GM21619 (cell line): Measurements from ENCODE around the gene ZSWIM6.

Experiments
- ATAC-seq: cut with Tn5 transposase; IDR thresholded peaks from one replicate; pipeline ENCODE4 v1.9.1; 2021; ENCODE audit not compliant: unreplicated experiment

The ZSWIM6 gene

DNA sequence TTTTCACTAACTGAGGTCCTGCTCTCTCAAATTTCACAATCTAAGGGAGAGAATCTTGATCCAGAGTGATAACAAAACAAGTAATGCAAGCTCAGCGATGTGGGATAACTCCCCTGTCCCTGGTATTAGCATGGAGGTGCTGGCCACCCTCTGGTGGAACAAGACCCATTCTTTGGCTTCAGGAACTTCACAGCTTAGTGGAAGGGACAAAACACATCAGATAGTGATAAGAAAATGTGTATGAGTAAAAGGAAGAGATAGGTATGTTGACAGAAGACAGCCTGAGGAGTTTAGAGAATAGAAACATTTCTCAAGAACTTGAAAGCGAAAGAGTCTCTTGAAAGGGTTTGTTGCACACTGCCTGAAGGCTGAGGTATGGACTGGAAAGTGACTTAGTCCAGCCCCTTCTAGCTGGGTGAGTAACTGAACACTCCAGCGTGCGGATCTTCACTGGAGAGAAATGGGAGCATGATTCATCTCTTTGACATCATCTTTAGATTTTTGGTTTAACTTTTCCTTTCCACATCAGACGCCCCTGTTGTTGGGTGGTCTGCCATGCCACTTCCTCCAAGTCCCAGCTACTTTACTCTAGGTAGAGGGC is 25.4 kb upstream of the ZSWIM6 start:
- ATAC-seq = peak; percentile 69

DNA sequence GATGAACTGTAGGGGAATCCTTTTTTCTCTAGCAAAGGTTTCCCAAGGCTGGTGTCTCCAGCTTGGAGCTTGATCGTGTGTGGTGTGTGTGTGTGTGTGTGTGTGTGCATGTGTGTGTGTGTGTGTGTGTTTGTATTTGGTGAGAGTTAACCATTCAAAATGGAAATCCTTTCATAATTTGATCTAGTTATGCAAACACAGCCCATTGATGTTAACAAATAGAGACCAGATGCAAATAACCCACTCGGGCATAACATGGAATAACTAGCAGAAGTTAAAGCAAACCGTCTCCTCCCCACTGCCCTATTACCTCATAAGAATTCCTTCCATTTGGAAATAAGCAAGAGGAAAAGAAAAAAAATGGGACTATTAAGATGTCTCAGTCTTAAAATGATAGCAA is 24.9 kb upstream of the ZSWIM6 start:
- ATAC-seq = no peak

DNA sequence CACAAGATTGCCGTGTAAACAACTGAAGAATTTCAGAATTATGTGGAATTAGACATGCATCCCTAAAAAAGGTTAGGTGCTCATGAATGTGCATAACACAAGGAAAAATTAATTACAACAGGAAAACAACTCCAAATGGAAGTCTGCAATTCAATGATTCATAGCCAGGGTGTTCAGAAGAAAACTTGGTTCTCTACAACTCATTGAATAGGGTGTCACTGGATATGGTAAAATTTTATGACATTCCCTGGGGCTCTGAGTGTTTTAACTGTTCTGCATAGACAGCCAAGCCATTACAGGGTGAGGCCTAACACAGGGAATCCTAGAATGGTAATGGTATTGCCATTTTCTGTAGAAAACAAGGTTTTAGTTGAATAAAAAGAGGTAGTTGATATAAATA is 24.4 kb upstream of the ZSWIM6 start:
- no peak for ATAC-seq

DNA sequence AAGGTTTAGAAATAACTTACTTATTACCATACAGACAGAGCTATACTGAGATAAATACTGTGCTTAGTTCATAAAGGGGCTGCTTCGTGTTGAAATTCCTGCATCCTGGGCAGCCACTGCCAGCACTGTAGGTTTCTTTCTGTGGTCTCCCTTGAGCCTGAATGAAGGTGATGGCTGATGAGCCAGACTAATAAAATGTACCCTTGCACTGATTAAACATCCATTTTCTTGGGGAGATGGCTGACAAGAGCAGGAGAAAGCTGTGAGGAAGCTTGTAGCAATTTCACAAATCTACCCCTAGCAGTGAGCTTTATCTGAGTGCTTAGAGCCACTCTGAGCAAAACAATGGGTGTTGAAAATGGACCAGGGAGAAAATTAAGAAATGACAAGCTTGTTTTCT is 23.3 kb upstream of the ZSWIM6 start:
- no peak for ATAC-seq

DNA sequence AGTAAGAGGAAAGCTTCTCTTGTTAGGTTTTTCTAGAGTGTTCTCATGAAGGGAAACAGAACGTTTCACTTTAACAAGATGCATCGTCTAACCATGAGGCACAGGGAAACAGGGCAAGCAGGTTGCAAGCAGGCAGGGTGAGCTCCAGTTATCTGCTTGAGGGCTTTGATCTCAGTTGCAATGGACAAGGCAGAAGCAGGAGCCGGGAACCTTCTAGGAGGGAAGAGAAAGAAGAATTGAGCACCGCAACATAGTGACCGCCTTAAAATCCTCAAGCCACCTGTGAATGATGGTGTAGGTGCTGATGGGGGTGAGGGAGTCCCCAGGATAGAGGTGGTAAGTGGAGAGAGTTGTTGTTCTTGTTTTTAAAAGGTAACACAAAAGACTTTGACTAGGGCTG is 22.9 kb upstream of the ZSWIM6 start:
- no peak for ATAC-seq

DNA sequence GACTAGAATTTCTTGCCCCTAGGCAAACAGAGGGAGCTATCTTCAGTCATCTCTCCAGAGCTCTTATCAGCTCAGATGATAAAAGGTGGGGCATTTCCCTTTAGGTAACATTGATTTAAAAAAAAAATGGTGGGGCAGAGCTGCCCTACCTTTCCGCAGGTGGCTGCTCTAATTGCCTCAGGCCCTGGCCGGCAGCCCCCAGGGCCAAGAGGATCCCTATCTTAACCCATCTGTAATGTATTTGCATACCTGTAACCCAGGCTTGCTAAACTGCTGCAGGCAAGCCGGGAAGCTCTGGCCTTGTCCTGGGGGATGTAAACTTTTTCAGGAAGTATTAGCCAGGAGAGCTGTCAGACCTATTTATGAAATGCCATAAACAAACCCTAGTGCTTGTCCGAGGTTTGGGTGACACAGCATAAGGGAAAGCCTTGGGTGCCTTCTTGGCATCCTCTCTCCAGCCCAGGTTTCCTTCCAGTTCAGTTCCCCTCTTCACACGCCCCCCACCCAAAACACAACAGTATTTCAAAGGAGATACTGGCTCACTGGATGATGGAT is 20.9 kb upstream of the ZSWIM6 start:
- ATAC-seq = no peak

DNA sequence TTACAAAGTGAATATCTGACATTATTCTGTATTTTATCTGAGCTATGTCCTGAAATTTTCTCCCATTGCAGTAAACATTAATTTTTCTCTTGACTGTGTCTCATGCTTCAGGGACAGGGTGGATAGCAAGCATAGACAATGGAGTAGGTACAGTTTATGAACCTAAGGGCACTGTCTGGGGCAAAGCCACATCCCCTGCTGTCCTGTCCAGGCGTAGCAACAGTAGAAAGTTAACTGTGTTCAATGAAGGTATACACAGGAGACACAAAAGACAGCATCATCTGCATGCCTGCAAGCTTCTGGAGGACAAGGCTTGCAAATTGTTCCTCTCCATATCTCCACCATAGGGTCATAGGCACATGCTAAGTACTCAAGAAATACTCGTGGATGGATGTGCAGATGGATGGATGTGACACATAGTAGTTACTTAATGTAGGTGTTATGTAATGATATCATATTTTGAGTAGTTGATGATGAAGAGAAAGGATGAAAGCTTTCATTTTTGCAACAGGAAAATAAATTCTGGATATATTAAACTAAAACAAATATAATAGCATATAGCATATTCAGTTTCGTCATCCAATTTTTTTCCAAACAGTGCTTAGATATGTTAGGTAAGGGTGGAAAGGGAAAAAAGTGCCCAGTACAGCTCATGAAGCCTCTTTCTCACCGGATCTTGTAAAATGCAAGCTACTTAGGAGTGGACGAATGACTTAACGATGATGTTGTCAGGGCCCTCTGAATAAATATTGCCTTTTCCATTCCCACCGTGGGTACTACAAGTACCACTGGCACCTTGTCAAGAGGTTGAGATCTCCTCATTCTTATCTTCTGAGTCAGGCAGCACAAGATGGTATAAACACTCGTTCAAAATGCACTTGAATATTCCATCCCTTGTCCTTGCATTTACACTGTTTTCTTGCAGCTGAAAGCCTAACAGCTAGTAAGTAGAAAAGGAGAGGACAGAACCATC is 19.9 kb upstream of the ZSWIM6 start:
- ATAC-seq = no peak

DNA sequence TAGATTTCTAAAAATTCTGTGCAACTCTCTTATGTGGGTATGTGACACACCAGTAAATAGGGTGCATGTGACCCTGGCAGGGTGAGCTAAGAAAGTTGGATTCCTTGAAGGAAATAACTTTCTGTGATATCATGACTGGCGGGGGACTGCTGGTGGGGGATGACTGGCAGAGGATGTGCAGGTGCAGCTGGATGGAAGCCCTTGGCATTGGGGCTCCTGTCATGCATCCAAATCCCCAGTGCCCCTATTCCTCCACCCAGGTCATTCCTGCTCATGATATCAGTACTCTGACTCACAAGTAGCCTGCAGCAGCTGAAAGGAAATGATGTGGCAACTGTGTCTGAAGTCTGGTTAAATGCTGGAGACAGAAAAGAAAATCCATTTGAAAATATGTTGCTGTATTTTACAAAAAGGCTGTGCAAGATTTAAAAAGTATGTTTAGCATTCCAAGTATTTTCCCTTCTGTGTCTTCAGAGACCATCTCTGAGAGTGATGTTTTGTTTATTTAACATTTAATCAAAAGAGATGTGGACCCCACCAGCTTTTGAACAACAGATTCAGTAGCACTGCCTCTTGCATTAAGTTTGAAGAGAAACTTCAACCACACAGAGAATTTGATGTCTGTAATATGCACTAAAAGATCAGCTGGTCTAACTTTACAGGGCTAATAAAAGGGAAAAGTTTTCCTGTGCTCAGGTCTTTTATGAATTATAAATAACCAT is 17.9 kb upstream of the ZSWIM6 start:
- no peak for ATAC-seq

DNA sequence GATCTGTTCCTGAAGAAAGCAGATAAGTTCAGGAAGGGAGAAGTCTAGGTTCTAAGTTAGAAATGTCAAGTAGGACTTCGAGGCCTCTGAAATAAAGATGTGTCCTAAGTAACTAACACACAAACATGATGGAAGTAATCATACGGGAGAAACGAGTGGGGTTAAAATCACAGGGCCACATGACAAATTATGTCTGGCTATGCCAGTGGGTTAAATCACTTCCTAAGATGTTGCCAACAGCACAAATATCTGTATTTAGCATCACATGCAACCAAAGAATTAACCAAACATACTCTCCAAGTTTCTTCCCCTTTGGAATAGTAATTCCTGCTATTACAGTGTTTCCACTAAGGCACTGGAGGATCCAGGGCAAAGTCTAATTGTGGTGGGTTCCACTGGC is 13.7 kb upstream of the ZSWIM6 start:
- no peak for ATAC-seq

DNA sequence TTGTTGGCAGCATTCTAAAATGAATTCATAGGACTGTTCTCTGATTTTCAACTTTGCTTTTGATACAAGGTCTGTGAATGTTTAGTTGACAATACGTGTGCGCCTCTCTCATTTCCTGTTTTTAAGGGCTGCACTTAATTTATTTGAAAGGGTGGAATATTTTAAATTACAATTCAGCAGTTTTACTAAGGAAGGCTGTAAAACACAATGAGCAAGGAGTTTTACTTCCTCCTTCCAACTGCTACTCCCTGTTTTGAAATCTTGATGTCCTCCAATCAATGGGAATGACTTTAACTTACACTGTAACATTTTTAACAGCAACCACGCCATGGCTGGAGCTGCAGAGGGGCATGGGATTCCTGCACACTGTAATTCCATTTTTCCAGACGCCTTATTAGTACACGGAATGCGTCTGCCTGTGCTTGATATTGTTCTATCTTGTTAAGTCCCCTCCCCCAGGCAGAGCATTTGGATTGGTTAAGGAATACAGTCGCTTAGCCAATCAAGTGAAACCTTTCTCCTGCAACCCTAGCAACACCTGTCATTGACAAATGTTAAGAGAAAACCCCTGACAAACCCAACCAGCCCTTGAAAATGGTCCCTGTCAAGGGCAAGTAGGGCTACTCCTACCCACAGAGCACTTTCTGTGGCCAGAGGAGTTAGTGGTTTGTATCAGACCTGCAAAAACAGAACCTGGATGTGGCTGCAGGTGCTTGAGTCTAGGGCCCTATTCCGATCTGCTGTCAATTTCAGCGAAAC is 12.5 kb upstream of the ZSWIM6 start:
- ATAC-seq = peak; percentile 99

DNA sequence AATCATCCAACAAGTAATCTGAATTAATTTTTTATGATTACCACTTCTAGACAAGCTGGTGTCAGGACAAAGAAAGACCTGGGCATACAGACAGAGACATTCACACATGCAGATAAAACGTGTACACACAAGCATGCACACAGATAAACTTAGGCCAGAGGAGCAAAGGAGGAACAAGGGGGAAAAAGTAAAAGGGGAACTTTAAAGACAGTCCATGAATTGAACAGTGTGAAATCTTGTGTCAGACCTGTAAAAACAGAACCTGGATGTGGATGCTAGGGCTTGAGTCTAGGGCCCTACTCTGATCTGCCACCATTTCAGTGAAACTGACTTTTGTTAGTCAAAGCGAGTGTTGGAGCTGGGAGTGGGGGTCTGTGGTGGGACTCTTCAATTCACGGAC is 11.2 kb upstream of the ZSWIM6 start:
- ATAC-seq = no peak

DNA sequence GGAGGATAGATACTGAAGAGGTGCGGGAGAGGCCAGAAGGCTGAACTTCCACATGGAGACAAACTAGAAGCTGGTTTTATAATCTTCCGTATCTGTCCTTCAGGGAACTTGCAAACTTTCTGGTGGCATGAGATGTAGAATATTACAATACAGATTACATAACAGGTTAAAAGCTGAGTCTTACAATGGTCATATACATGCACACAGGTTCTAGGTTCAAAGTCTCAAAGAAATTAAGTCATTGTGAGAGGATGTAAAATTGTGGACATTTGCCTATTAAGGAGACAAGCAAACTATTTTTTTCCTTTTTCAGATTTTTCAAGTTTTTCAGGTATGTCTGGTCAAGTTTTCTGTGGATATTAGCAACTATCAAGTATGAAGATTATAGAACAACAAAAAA is 10.4 kb upstream of the ZSWIM6 start:
- no peak for ATAC-seq

DNA sequence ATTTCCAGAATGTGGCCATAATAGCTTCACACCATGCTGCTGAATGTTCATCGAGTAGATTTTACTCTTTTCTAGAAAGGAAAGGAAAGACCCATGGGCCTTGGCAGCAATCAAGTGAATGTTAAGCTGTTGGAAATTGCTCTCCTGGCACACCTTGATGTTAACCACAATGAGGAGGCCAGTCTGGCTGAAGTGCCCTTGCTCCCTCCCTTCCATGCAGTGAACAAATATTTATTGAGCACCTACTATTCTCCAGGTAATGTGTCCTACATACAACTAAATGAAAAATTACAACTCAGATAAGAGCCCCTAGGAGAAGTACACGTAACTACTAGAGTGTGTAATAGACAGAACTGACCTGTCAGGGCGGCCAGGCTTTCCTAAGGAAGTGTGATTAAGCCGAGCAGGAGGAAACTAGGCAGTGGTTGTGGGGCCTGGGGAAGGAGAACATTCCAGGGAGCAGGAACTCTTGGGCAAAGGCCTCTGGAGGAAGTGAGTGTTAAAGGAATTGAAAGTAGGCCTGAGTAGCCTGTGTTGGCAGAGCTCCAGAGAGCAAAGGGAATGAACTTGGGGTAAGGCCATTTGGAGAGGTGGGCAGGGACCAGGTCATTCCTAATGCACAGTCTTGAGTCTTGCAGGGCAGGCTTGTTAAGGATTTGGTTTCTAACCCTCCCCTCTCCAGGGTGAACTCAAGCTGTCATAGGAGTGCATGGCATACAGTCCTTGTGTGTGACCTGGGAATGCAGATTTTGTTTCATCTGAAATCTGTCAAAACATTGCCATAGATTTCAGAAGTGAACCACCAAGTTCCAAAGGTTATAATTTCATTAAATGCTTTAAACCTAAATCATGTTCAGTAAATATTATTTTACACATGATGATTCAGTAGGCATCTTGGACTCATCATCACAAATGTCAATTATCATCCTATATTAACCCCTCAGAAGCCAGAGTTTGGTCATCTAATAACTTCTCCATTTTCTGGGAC is 9.0 kb upstream of the ZSWIM6 start:
- ATAC-seq = no peak

DNA sequence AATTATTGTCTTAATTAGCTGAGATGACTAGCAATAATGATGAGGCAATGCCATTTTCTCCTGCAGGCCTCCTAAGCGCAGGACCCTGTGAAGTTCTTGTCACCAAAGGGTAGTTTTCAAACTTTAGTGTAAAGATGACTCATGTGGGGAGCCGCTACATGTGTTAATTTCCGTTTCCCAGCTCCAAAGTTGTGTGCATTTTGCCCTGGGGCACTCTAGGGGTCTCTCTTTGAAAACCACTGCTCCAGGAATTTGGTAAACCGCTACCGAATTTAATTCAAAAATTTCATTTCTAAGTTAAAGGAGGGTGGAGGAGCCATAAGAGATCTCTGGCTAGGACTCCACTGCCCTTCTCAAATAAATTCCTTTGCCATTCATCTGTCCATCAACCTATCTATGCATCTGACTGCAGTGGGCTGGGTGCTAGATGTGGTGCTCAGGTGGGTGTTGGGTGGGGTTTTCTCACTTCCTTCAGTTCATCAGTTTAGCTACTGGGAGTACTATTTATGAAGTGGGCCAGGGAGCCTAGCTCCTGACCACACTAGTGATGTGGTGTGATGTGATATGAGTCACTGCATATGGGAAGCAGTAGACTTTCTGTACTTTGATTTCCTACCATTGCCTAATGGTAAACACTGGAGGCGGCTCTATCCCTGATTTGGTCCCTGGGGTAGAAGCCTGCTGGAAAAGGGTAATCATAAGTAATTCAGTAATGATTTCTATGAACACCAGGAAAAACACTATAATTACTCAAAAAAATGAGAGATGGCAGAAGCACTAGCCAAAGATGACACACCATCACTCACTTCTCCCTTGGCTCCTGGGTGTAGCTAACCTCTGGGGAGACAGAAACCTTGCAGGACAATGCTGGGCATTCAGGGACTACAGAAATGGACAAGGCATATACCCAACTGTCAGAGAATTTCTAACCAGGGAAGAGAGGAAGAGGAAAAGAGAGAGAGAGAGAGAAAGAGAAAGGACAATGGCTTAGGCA is 4.0 kb upstream of the ZSWIM6 start:
- peak; percentile 22 for ATAC-seq

DNA sequence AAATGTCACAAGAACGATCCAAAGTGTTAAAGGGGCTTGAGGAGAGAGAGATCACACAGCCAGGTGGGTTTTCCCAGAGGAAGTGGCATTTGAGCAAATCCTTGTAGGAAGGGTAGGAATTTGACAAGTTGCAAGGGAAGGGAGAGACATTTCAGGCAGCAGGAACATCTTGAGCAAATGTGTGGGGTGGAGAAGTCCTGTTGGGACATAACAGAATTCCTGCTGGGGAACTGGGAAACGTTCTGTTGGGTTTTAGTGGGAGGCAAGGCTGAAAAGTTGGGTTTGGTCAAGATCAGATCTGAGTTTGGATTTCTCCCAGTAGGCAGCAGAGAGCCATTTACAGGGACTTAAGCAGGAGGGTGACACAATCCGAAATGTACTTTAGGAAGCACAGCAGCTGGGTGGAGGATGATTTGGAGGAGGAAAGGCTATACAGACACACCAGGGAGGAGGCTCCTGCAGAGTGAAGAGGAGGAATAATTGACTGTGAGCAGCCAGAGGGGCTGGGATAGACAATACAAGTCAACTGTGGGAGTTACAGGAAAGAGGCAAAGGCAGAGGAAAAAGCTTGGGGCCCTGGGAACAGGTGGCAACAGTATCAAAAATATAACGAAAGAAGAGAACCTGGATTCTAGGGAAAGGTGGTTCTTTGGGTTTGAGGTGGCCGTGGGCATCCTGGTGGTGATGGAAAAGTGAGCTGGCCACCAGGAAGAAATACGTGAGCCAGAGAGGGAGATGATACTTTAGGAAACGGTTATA is 3.1 kb upstream of the ZSWIM6 start:
- no peak for ATAC-seq

DNA sequence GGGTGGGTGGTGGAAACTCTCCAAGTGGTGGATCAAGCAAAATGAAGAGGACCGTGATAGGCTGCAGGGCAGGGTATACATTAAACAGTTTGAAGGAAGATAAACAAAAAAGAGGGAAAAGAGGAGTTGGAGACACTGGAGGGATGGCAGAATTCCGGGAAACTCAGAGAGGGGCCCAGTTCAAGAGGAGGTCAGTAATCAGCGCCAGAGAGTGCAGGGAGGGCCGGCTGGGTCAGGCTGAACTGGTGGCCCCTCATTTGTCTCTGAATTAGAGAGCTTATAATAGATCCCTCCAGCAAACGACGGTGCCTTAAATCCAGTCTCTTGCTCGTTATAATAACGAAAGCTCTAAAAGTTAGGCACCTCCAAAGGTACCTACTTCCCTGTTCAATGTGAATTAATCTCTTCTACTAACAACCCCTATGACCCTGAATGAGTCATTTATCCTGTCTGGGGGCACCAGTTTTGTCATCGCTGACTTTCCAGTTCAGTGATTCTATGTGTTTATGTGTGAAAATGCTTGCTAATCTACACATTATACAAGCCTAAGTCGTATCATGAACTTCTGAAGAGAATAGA is 2.4 kb upstream of the ZSWIM6 start:
- no peak for ATAC-seq

DNA sequence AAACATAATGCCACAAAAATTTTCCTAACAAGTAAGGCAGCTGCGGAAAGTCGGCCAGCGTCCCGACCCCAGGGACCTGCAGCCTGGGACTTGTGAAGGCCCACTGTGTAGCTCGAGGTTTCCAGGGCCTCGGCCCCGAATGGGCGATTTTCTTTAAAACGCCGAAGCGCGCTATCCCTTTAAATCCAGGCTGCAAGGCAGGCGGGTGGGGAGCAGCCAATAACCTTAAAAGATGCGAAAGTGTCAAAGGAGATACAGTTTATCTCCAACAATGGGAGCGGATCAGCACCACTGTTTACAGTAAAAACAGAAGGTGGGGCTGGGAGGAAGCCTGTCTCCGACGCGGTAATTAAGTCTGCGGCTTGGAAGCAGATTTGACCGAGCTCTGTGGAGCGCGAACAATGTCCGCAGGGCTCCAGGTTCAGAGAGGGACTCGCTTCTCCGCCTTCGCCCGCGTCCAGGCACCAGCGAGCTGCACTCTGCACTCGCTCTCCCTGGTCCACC is 1.7 kb upstream of the ZSWIM6 start:
- ATAC-seq = no peak
